AG04450 (cell line): ENCODE results near the gene NTM. TPM values are rescaled to one million over a fixed set of nuclear protein-coding genes. Genes with fewer than 3 reads are reported as not detected.

Experiments
- CTCF ChIA-PET: fragments of 300-600, 350-600 bp; formaldehyde crosslinking; extraction: SDS; loops from one replicate; lab custom pipeline; 2022; ENCODE audit warnings: antibody characterized with exemption, inconsistent platforms; lab: Charles Lee
- POLR2A ChIA-PET: fragments of 350-600 bp; formaldehyde crosslinking; extraction: SDS; loops from one replicate; lab custom pipeline; 2021; ENCODE audit warnings: antibody characterized with exemption, inconsistent platforms; lab: Yijun Ruan, JAX
- DNase-seq: peaks from one replicate; pipeline ENCODE4 v3.0.0-alpha.2; 2011; ENCODE audit warnings: low read depth, low spot score
- H3K27ac ChIP-seq: one replicate; pipeline ENCODE4 v1.5.1; 2012; ENCODE audit warnings: low read depth, low read length, control low read depth
- H3K27me3 ChIP-seq: one replicate; pipeline ENCODE4 v1.6.0; 2012; ENCODE audit warnings: low read length; ENCODE audit not compliant: control insufficient read depth, insufficient read depth
- H3K4me3 ChIP-seq: 2 replicates; pipeline ENCODE4 v1.5.1; 2011; ENCODE audit warnings: mild to moderate bottlenecking, low read depth, low read length, control low read depth
- H3K9me3 ChIP-seq: 2 replicates; pipeline ENCODE4 v1.5.1; 2012; ENCODE audit warnings: low read length; ENCODE audit not compliant: control insufficient read depth, insufficient read depth
- polyA plus RNA-seq: library from polyadenylated mRNA; depleted of rRNA; stranded (reverse); fragments of >200 nt; gene quantifications from 2 replicates; pipeline ENCODE4 v1.2.3, GENCODE V29; 2011
- TF ChIP-seq, protein P1 (sequence below): IDR thresholded peaks from 2 replicates; pipeline ENCODE4 v1.5.1; 2011; ENCODE audit warnings: low read depth, low read length, control low read depth, inconsistent platforms

NTM gene
- polyA plus RNA-seq, 1 experiment = 26.9 TPM

DNA sequence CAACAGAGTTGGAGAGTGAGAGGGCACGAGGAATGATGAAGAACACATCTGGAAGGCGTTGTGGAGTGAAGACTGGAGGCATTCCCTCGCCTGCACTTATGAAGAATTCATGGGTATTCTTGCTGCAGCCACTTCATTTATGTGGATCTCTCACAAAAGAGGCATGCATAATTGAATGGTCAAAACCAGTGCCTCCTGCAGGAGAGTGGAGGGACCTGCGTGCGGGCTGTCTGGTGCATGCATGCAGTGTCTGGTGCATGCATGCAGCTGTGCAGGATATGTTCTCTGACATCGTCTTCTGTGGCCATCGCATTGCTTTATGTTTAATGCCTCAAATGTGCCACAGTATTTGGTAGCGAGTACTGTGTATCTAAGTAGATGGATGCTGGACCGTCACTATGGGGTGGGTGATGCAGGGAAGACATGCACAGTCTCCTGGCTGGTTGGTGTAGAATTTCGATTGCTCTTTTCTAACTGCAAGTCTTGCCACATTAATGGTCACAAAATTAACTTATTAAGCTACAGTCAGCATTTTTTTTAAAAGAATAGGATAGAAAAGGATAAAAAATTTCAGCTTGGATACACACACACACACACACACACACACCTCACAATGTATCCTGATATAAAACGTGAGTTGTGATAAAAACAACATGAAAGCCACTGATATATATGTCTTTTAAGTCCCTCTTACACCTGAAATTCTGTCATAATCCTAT is 20.9 kb upstream of the NTM start:
- H3K27me3 ChIP-seq = no peaks in the 10 kb centered on the region
- ChIA-PET POLR2A (no interaction called here), CTCF (no interaction called here)
- no peak for DNase-seq
- no peak overlapping the region for H3K4me3 ChIP-seq
- H3K27ac ChIP-seq = no peak overlapping the region
- H3K9me3 ChIP-seq = no peaks in the 10 kb centered on the region
- TF ChIP-seq, protein P1, sequence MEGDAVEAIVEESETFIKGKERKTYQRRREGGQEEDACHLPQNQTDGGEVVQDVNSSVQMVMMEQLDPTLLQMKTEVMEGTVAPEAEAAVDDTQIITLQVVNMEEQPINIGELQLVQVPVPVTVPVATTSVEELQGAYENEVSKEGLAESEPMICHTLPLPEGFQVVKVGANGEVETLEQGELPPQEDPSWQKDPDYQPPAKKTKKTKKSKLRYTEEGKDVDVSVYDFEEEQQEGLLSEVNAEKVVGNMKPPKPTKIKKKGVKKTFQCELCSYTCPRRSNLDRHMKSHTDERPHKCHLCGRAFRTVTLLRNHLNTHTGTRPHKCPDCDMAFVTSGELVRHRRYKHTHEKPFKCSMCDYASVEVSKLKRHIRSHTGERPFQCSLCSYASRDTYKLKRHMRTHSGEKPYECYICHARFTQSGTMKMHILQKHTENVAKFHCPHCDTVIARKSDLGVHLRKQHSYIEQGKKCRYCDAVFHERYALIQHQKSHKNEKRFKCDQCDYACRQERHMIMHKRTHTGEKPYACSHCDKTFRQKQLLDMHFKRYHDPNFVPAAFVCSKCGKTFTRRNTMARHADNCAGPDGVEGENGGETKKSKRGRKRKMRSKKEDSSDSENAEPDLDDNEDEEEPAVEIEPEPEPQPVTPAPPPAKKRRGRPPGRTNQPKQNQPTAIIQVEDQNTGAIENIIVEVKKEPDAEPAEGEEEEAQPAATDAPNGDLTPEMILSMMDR = no peak

DNA sequence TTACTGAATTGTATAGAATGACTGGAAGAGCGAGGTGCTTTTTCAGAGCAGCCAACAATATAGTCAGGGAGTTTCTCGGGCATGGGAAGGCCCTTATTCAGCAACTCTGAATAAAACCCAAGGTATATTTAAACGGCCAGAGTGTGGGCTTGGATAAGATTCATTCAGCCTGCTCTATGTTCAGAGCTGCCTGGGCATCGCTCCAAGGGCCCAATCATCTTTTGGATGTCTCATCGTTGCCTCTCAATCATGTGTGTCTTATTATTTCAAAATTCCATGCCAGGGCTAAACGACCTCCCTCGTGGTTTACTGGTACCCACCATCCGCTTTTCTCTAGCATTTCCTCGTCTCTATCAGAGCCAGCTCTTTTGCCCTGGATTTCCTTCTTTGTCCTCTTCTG is 19.5 kb upstream of the NTM start:
- Histone ChIP-seq H3K27ac (no peak overlapping the region), H3K4me3 (no peak overlapping the region), H3K9me3 (no peaks in the 10 kb centered on the region), H3K27me3 (no peaks in the 10 kb centered on the region)
- POLR2A ChIA-PET = no interaction called here
- no peak for DNase-seq
- TF ChIP-seq, protein P1 = no peak
- CTCF ChIA-PET = no interaction called here

DNA sequence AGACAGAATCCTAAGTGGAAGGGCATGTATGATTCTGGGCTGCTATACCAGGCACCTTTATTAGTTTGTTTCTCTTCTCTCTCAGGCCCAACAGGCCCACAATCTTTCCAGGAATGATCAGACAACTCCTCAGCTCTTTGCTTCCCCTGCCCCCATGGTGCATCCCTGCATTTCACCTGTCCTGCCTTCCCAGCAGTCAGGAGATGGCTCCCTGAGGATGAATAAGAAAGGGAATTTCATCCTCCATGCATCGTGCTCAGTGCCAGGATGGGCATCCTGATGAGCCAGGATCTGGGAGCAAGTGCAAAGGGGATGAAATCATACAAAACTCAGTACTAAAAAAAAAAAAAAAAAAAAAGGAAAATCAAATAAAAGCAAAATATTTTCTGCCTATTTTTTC is 18.6 kb upstream of the NTM start:
- Histone ChIP-seq H3K27me3 (no peaks in the 10 kb centered on the region), H3K27ac (no peak overlapping the region), H3K9me3 (no peaks in the 10 kb centered on the region), H3K4me3 (no peak overlapping the region)
- no peak for DNase-seq
- POLR2A ChIA-PET = no interaction called here
- TF ChIP-seq, protein P1 = no peak
- CTCF ChIA-PET = no interaction called here

DNA sequence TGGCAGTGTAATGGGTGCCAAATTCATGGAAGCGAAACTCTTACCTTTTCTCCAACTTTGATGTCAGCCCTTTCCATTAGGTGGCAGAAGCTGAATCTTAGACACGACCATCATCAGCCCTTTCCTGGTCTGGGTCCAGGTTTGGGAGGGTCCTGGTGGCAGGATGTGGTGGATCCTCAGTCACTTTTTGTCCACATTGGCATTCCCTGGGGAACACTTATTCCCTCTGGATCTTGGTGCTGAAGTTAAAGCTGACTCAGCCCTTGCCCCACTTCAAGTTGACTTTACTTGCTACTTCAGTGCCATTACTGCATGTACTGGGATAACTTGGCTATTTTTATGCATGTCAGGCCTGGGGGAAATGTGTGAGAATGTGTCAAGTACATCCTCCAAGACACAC is 16.6 kb upstream of the NTM start:
- no peaks in the 10 kb centered on the region for H3K27me3 ChIP-seq
- no peak overlapping the region for H3K27ac ChIP-seq
- TF ChIP-seq, protein P1 = no peak
- no peak for DNase-seq
- no peak overlapping the region for H3K4me3 ChIP-seq
- CTCF ChIA-PET = no interaction called here
- POLR2A ChIA-PET = no interaction called here
- no peaks in the 10 kb centered on the region for H3K9me3 ChIP-seq

DNA sequence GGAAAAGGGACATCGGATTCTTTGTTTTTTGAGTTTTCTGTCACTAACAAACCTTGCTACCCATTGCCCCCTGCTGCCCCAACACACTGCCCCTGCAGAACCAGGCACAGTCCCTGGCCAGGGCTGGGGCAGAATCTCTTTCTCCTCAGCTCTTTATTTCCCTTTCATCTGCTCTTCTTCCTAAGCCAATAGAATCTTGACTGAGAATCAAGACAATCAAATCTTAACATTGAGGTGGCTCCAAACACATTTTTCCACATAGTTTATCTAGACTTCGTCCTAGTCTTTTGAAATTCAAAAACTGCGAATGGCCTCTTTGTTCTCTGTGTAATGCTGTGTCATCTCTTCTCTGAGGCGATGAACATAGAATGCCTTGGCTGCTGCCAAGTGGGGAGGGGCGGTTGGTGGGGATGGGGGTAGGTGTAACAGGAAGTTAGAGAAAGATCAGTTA is 16.1 kb upstream of the NTM start:
- TF ChIP-seq, protein P1 = no peak
- POLR2A ChIA-PET = no interaction called here
- CTCF ChIA-PET = no interaction called here
- no peak overlapping the region for H3K4me3 ChIP-seq
- H3K27ac ChIP-seq = no peak overlapping the region
- H3K9me3 ChIP-seq = no peaks in the 10 kb centered on the region
- no peak for DNase-seq
- no peaks in the 10 kb centered on the region for H3K27me3 ChIP-seq
